Measurements from ENCODE around the gene FNTB. TPM values are rescaled to one million over a fixed set of nuclear protein-coding genes. Genes with fewer than 3 reads are reported as not detected.

Gene FNTB
- total and polyA plus RNA-seq, 5 experiments from 2014 or later: 2.0 to 9.9 (median 7.7) TPM

DNA sequence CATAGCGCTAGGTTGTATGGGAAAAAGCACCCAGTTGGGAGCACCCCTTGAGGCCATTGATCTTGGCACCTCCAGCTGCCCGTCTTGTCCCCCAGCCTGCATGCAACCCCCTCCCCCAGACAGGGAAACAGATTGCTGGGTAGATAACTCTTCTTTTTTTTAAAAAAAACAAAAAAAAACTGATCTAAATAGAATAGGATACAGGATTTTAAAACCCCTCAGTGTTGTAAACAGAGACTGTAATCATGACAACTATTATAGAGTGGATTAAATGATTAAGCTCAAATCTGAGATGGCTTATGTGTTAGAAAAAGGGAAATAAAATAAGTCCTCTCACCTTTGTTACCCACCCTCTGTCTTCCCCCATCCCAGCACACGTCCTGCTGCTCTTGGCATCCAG lies 66.8 kb downstream of the FNTB start:
- DNase-seq (no peak), ATAC-seq (no peak)
- Mint-ChIP-seq H3K4me3 (no peak overlapping the region), H3K9me3 (no peaks in the 10 kb centered on the region), H3K4me1 (peaks cover 0 to 6% (median 3%) of the 10 kb centered on the region in 4 donors), H3K27ac (peak overlapping the region in 5 of 10 donors; percentile 14 to 71 (median 28)), H3K36me3 (peaks cover 0 to 46% (median 6%) of the 10 kb centered on the region in 3 donors), H3K27me3 (no peaks in the 10 kb centered on the region)
- POLR2A ChIA-PET: interaction anchor here (1.0 kb wide), 1 partner anchor 11 kb away, joined by 3 read pairs; no protein-coding TSS in a partner anchor

DNA sequence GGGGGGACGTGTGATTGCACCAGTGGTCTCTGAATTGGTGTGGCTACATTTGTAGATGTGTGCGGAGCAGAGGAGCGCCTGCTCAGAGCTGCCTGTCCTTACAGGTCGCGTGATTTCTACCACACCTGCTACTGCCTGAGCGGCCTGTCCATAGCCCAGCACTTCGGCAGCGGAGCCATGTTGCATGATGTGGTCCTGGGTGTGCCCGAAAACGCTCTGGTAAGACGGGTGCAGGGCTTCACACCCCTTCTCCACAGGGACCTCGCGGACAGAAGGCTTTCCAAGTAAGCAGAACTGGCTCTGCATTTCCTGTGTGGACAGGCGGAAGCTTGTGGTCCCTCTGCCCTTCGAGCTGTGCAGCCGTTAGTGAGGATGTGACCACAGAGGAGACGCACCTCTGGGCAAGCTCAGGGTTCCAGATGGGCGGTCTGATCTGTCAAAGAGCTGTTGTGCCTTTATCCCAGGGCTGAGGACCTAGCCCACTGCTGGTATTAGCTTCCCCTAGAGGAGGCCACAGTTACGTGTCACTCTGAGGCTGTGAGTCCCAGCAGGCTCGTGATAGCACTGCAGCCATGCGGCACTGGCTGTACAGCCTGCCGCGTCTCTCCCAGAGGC lies 67.9 kb downstream of the FNTB start:
- ATAC-seq: no peak
- no peaks in the 10 kb centered on the region for H3K9me3 Mint-ChIP-seq
- H3K36me3 Mint-ChIP-seq: peaks cover 0 to 51% (median 10%) of the 10 kb centered on the region in 3 donors
- H3K4me1 Mint-ChIP-seq: peaks cover 0 to 6% (median 3%) of the 10 kb centered on the region in 4 donors
- H3K4me3 Mint-ChIP-seq: no peak overlapping the region
- H3K27ac Mint-ChIP-seq: peak overlapping the region in 4 of 10 donors; percentile 38 to 79 (median 73)
- no peak for DNase-seq
- no peaks in the 10 kb centered on the region for H3K27me3 Mint-ChIP-seq
- POLR2A ChIA-PET: no interaction called here

DNA sequence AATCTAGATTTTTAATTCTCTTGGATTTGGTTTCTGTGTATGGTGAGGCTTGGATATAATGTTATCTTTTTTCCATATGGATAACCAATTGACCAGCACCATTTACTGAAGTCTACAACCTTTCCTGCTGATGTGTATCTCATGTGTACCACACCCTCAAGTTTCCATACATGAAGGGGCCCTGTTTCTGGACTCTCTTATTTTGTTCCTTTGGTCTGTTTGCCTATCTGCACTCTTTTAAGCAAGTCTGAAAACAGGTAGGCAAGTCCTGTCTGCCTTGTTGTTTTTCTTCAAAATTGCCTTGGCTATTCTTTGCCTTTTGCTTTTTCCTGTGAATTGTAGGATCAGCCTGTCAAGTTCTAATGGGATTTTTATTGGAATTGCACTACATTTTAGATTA lies 71.0 kb downstream of the FNTB start:
- POLR2A ChIA-PET: no interaction called here
- no peak for ATAC-seq
- Mint-ChIP-seq H3K9me3 (no peaks in the 10 kb centered on the region), H3K27me3 (no peaks in the 10 kb centered on the region), H3K27ac (peak overlapping the region in 5 of 10 donors; percentile 8 to 73 (median 31)), H3K36me3 (peaks cover 0 to 71% (median 19%) of the 10 kb centered on the region in 3 donors), H3K4me1 (peaks cover 0 to 6% (median 2%) of the 10 kb centered on the region in 4 donors), H3K4me3 (no peak overlapping the region)
- DNase-seq: no peak

DNA sequence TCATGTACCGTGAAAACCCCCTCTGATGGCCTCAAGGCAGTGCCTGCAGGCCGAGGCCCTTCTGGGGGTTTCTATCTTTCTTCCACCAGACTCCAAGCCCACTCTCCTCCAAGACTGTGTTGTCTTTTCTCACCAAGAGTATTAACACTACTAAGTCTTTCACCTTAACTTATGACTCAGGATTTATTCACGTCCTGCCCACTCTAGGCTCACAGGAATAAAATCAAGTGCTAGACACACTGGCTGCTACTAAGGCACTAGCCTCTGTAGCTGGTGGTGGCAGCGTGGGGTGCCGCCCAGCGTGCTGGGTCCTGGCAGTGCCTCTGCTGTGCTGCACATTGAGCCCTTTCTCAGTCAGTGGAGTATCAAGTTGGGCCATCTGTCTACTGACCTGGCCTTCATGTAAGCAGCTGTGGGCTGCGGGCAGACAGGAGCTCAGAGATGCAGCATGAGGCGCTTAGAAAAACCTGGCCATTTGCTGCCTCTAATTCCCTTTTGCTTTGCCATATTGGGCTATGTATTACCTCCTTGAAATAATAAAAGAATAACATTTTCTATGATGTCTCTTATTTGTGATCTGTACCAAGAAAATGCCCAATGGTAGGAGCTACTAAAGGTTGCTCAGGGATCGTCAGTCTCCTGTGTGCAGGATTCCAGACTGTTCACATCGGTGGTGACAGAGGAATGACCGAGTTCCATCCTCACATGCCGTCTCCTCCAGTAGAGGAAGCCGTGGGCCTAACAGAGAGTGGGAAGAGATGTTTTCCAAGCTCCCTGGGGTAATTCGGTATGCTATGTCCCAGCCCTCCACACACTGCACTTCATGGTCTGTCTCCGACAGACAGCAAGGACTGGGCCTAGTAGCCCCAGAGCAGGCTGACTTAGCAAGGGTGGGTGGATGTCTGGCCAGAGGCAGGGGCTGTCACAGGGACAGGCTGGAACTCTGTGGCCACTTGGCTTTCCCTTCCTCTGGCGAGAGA lies 75.7 kb downstream of the FNTB start:
- Mint-ChIP-seq H3K4me1 (peaks cover 0 to 1% (median 0%) of the 10 kb centered on the region in 4 donors), H3K36me3 (peaks cover 5 to 80% (median 44%) of the 10 kb centered on the region in 3 donors), H3K27me3 (no peaks in the 10 kb centered on the region), H3K4me3 (no peak overlapping the region), H3K27ac (peak overlapping the region in 5 of 10 donors; percentile 13 to 56 (median 32)), H3K9me3 (no peaks in the 10 kb centered on the region)
- no peak for ATAC-seq
- POLR2A ChIA-PET: interaction anchor here (1.0 kb wide), 1 partner anchor 76 kb away, joined by 3 read pairs; no protein-coding TSS in a partner anchor
- DNase-seq: no peak

DNA sequence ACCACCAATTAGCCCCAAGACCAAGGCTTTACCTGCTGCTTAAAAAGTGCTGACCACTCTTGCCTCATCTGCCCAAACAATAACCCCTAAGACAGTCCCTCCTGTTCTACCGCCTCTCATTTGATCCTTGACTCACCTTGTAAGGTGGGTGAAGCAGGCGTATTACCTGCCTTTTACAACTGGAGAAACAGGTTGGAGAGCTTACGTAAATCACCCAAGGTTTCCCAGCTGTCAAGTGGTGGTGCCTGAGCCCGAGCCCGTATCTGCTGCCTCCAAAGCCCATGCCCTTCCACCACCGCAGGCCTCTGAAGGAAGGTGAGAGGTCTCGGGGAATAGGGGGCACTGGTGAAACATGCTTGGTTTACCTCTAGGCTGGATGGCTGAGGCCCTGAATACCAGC lies 79.0 kb downstream of the FNTB start:
- peaks cover 0 to 3% (median 0%) of the 10 kb centered on the region in 4 donors for H3K4me1 Mint-ChIP-seq
- ATAC-seq (no peak), DNase-seq (no peak)
- H3K9me3 Mint-ChIP-seq: no peaks in the 10 kb centered on the region
- peak overlapping the region in 2 of 10 donors; percentile 21 to 68 for H3K27ac Mint-ChIP-seq
- POLR2A ChIA-PET: no interaction called here
- peak overlapping the region in 1 of 10 donors; percentile 1 for H3K4me3 Mint-ChIP-seq
- peaks cover 5 to 77% (median 46%) of the 10 kb centered on the region in 3 donors for H3K36me3 Mint-ChIP-seq
- no peaks in the 10 kb centered on the region for H3K27me3 Mint-ChIP-seq

DNA sequence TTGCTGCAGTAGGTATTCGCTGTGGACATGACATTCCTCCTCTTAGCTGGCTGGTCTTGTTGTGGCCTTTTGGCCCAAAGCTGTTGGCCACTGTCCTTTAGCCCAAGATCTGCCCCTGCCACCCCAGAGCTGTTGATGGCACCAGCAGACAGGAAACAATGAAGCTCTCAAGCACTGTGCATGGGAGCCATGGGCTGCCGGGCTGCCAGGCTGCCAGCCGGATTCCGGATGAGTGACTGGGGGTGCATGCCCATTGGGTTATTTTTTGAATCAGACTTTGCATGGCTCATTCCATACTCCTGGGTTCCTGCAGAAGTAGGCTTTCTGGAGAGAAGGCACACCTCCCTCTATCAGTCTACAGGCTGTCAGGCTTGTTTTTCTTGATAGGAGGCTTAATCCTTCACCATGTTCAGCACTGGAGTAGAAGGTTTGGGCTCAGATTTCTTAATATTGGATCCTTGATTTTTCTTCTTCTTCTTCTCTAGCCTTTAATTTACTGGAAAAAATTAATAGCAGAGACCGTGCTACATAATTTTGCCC lies 83.2 kb downstream of the FNTB start:
- Mint-ChIP-seq H3K27ac (peak overlapping the region in 1 of 10 donors; percentile 8), H3K4me3 (no peak overlapping the region), H3K9me3 (no peaks in the 10 kb centered on the region), H3K36me3 (peaks cover 5 to 57% (median 23%) of the 10 kb centered on the region in 3 donors), H3K4me1 (peaks cover 12 to 18% (median 14%) of the 10 kb centered on the region in 4 donors), H3K27me3 (no peaks in the 10 kb centered on the region)
- DNase-seq: no peak
- ATAC-seq: no peak
- POLR2A ChIA-PET: interaction anchor here (0.5 kb wide), 1 partner anchor 55 kb away, joined by 3 read pairs; no protein-coding TSS in a partner anchor

DNA sequence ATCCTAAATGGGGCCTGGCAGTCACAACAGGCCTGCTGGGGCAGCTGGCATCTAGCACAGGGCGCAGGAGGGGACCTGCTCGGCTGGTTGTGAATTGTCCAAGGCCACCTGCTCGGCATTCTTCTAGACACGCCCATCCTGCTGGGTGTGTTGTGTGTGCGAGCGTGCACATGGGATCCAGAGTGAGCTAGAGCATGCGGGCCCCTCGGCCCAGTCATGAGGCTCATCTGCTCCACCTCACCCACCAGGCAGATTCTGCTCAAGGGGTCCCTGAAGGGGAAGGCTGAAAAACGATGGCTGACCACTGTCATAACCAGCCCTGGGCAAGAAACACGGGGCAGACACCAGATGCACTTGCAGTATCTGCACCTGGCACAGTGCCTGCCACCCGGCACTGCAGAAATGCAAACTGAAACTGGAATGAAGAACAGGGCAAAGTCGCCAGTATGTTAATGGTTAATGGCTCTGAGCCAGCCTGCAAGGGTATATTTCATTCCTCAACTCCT lies 83.8 kb downstream of the FNTB start:
- Mint-ChIP-seq H3K27me3 (no peaks in the 10 kb centered on the region), H3K9me3 (no peaks in the 10 kb centered on the region), H3K4me1 (peaks cover 15 to 24% (median 18%) of the 10 kb centered on the region in 4 donors), H3K36me3 (peaks cover 3 to 57% (median 17%) of the 10 kb centered on the region in 3 donors), H3K4me3 (no peak overlapping the region), H3K27ac (peak overlapping the region in 1 of 10 donors; percentile 8)
- DNase-seq (no peak), ATAC-seq (no peak)
- POLR2A ChIA-PET: interaction anchor here (0.6 kb wide), 1 partner anchor 292 kb away, joined by 6 read pairs; no protein-coding TSS in a partner anchor

DNA sequence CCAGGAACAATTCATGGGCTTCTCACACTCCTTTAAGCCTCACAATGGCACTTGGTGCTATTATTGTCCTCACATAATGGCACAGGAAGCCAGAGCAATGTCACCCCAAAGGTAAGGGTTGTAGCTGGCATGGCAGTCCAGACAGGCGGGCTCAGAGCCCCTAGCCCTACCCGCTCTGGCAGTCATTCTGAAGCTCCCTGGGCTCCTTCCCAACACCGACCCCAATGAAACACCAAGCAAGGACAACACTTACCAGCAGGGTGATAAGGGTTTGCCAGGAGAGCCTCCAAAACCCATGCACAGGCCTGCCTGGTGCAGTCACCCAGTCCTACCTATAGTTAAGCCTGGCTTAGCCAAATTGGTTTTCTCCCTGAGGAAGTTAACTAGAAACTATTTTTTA lies 84.8 kb downstream of the FNTB start:
- POLR2A ChIA-PET: no interaction called here
- no peaks in the 10 kb centered on the region for H3K27me3 Mint-ChIP-seq
- peaks cover 0 to 59% (median 13%) of the 10 kb centered on the region in 3 donors for H3K36me3 Mint-ChIP-seq
- peak overlapping the region in 1 of 10 donors; percentile 34 for H3K27ac Mint-ChIP-seq
- H3K4me3 Mint-ChIP-seq: no peak overlapping the region
- H3K9me3 Mint-ChIP-seq: no peaks in the 10 kb centered on the region
- ATAC-seq: no peak
- peaks cover 19 to 31% (median 23%) of the 10 kb centered on the region in 4 donors for H3K4me1 Mint-ChIP-seq
- DNase-seq: no peak

DNA sequence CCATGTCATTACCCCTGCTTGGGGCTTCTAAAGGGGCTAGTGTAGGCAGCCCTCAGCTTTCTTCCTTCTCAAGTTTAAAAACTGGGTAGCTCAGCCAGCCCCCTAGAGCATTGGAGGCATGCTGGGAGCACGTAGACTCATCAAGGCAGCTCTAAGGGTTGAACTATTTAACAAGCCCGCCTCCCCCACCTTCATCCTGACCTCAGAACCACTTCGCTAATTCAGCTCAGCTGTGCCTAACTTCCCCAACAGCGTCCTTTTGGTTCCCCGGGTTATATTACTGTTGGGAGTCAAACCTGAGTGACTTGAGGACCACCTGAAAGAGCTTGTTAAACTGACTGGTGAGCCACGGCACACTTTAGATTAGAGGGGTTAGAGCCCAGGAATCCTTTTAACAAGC lies 85.6 kb downstream of the FNTB start:
- H3K4me3 Mint-ChIP-seq: no peak overlapping the region

DNA sequence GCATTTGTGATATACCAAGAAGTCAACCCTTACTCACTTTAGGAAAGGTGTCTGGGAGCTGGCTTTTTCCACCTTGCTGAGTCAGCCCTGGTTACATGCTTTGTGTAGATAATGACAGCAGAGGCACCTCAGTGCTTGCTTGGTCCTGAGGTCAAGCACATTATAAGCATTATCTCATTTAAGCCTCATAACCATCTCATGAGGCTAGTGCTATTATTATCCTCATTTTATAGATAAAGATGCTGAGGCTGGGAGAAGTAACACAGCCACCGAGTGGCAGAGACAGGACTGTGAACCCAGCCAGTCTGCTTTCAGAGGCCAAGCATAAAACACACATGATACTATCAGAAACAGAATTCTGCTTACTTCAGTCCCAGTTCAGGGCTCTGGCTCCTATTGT lies 86.2 kb downstream of the FNTB start:
- POLR2A ChIA-PET: no interaction called here
- Mint-ChIP-seq H3K4me3 (no peak overlapping the region), H3K36me3 (peaks cover 0 to 64% (median 19%) of the 10 kb centered on the region in 3 donors), H3K27me3 (no peaks in the 10 kb centered on the region), H3K9me3 (no peaks in the 10 kb centered on the region), H3K27ac (peak overlapping the region in 6 of 10 donors; percentile 12 to 48 (median 35)), H3K4me1 (peaks cover 23 to 42% (median 28%) of the 10 kb centered on the region in 4 donors)
- DNase-seq (no peak), ATAC-seq (no peak)

More for the DNA sequence above, 85.6 kb downstream of the FNTB start:
- POLR2A ChIA-PET: interaction anchor here (0.6 kb wide), 1 partner anchor 32 kb away, joined by 3 read pairs; no protein-coding TSS in a partner anchor
- no peak for ATAC-seq
- peaks cover 0 to 62% (median 15%) of the 10 kb centered on the region in 3 donors for H3K36me3 Mint-ChIP-seq
- no peaks in the 10 kb centered on the region for H3K9me3 Mint-ChIP-seq
- no peaks in the 10 kb centered on the region for H3K27me3 Mint-ChIP-seq
- H3K4me1 Mint-ChIP-seq: peaks cover 21 to 36% (median 26%) of the 10 kb centered on the region in 4 donors
- peak overlapping the region in 9 of 10 donors; percentile 7 to 81 (median 35) for H3K27ac Mint-ChIP-seq
- no peak for DNase-seq

DNA sequence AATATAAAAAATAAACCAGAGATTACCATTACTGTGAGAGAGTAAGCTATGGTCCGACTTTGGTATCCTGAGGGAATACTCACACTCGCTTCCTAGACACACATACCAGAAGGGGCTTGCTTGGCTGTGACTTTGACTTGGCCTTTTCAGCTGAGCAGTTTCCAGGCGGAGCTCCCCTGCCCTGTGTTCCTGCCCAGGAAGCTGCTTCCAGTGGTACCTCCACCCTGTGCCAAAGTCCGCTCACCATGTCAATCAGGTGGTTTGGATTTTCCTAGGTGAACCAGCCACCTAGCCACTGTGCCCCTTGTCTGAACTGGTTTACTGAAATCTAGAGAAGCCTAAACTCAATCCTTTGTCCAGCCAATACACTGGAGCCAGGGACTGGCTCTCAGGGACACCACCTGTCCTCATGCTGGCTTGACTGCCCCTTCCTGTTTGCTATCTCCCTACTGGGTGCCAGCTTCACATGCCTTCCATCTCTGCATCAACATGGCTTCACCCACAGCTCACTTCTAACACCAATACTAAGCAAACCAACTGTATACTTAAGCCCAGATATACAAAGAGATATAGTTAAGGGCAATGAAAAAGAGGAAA lies 87.0 kb downstream of the FNTB start:
- no peaks in the 10 kb centered on the region for H3K9me3 Mint-ChIP-seq
- no peak for DNase-seq
- POLR2A ChIA-PET: interaction anchor here (0.8 kb wide), 1 partner anchor 9 kb away, joined by 3 read pairs; no protein-coding TSS in a partner anchor
- no peak for ATAC-seq
- peaks cover 0 to 64% (median 19%) of the 10 kb centered on the region in 3 donors for H3K36me3 Mint-ChIP-seq
- H3K27ac Mint-ChIP-seq: peak overlapping the region in 8 of 10 donors; percentile 3 to 73 (median 48)
- peaks cover 21 to 46% (median 29%) of the 10 kb centered on the region in 4 donors for H3K4me1 Mint-ChIP-seq
- no peaks in the 10 kb centered on the region for H3K27me3 Mint-ChIP-seq
- no peak overlapping the region for H3K4me3 Mint-ChIP-seq

All from naive thymus-derived CD8-positive, alpha-beta T cell (primary cell).